ENCODE measurements around the gene EIF5. TPM values are rescaled to one million over a fixed set of nuclear protein-coding genes. Genes with fewer than 3 reads are reported as not detected.

The EIF5 gene
- total RNA-seq, 4 donors from 2014 or later = 118 to 237 (median 159) TPM

- WGBS = 82% methylated on average over 12 of the region's 12 CpGs
- H3K9me3 ChIP-seq = no peaks in the 10 kb centered on the region
- no peak overlapping the region for H3K4me3 ChIP-seq
- intact Hi-C loops (cut with DNase I) = loop anchor here (10.0 kb wide), 1 partner anchor 222 kb away; no protein-coding TSS in a partner anchor
- H3K4me1 ChIP-seq = peaks cover 0 to 5% (median 0%) of the 10 kb centered on the region in 4 donors
- TF ChIP-seq, protein P1, sequence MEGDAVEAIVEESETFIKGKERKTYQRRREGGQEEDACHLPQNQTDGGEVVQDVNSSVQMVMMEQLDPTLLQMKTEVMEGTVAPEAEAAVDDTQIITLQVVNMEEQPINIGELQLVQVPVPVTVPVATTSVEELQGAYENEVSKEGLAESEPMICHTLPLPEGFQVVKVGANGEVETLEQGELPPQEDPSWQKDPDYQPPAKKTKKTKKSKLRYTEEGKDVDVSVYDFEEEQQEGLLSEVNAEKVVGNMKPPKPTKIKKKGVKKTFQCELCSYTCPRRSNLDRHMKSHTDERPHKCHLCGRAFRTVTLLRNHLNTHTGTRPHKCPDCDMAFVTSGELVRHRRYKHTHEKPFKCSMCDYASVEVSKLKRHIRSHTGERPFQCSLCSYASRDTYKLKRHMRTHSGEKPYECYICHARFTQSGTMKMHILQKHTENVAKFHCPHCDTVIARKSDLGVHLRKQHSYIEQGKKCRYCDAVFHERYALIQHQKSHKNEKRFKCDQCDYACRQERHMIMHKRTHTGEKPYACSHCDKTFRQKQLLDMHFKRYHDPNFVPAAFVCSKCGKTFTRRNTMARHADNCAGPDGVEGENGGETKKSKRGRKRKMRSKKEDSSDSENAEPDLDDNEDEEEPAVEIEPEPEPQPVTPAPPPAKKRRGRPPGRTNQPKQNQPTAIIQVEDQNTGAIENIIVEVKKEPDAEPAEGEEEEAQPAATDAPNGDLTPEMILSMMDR (IDR thresholded peaks at IDR 0.05) = no peak
- TF ChIP-seq EP300 (IDR thresholded peaks at IDR 0.05) (no peak), POLR2A (IDR thresholded peaks at IDR 0.05; ENCODE audit: low read depth) (no peak), POLR2AphosphoS5 (IDR thresholded peaks at IDR 0.05) (no peak)
- no peak overlapping the region for H3K27ac ChIP-seq (replicated peaks in 1 of 4)
- peaks cover 0 to 30% (median 0%) of the 10 kb centered on the region in 4 donors for H3K27me3 ChIP-seq
- no peak for DNase-seq (ENCODE audit: extremely low spot score)
- H3K36me3 ChIP-seq = no peaks in the 10 kb centered on the region
Observed at GRCh38 chr14:103296987-103297386, 37.0 kb upstream of the EIF5 start.

DNA sequence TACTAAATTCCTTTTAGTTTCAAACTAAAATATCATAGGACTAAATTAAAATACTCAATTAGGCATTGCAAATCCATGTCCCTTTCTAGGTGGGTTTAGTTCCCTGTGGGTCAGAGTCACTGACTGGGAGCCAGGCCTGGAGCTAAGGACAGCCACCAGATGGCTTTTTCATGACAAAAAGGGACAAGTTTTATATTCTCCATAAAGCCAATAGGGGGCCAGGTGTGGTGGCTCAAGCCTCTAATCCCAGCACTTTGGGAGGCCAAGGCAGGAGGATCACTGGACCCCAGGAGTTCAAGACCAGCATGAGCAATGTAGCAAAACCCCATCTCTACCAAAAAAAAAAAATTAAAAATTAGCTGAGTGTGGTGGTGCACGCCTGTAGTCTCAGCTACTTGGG, 35.4 kb upstream of the EIF5 start:
- TF ChIP-seq EP300 (IDR thresholded peaks at IDR 0.05) (no peak), POLR2AphosphoS5 (IDR thresholded peaks at IDR 0.05) (no peak), POLR2A (IDR thresholded peaks at IDR 0.05; ENCODE audit: low read depth) (no peak)
- TF ChIP-seq, protein P1 (IDR thresholded peaks at IDR 0.05) = no peak
- H3K27ac ChIP-seq (replicated peaks in 1 of 4) = no peak overlapping the region
- no peak overlapping the region for H3K4me3 ChIP-seq
- intact Hi-C loops (cut with DNase I) = loop anchor here (10.0 kb wide), 1 partner anchor 224 kb away; no protein-coding TSS in a partner anchor
- no peaks in the 10 kb centered on the region for H3K36me3 ChIP-seq
- WGBS = 73% methylated on average over 1 of the region's 1 CpG
- peaks cover 0 to 15% (median 0%) of the 10 kb centered on the region in 4 donors for H3K27me3 ChIP-seq
- H3K9me3 ChIP-seq = no peaks in the 10 kb centered on the region
- no peak for DNase-seq (ENCODE audit: extremely low spot score)
- no peaks in the 10 kb centered on the region for H3K4me1 ChIP-seq

- DNase-seq (ENCODE audit: extremely low spot score) = no peak
- intact Hi-C loops (cut with DNase I) = no loop called here
- Histone ChIP-seq H3K36me3 (no peaks in the 10 kb centered on the region), H3K27ac (replicated peaks in 1 of 4) (no peak overlapping the region), H3K4me3 (no peak overlapping the region), H3K4me1 (no peaks in the 10 kb centered on the region), H3K9me3 (no peaks in the 10 kb centered on the region), H3K27me3 (peaks cover 0 to 9% (median 0%) of the 10 kb centered on the region in 4 donors)
- TF ChIP-seq POLR2AphosphoS5 (IDR thresholded peaks at IDR 0.05) = no peak
- TF ChIP-seq, protein P1 (IDR thresholded peaks at IDR 0.05) = no peak
- 96% methylated on average over 11 of the region's 11 CpGs for WGBS
Observed at GRCh38 chr14:103301512-103302354, 32.3 kb upstream of the EIF5 start.

- H3K4me1 ChIP-seq = no peaks in the 10 kb centered on the region
- no peak for DNase-seq (ENCODE audit: extremely low spot score)
- intact Hi-C loops (cut with DNase I) = no loop called here
- no peaks in the 10 kb centered on the region for H3K9me3 ChIP-seq
- peaks cover 0 to 5% (median 0%) of the 10 kb centered on the region in 4 donors for H3K27me3 ChIP-seq
- no peaks in the 10 kb centered on the region for H3K36me3 ChIP-seq
- H3K27ac ChIP-seq (replicated peaks in 1 of 4) = no peak overlapping the region
- H3K4me3 ChIP-seq = no peak overlapping the region
- TF ChIP-seq, protein P1 (IDR thresholded peaks at IDR 0.05) = no peak
- TF ChIP-seq POLR2A (IDR thresholded peaks at IDR 0.05; ENCODE audit: low read depth) (no peak), POLR2AphosphoS5 (IDR thresholded peaks at IDR 0.05) (no peak), EP300 (IDR thresholded peaks at IDR 0.05) (no peak)
- WGBS = 69% methylated on average over 1 of the region's 1 CpG
Observed at GRCh38 chr14:103302966-103303365, 31.1 kb upstream of the EIF5 start.
